Testis (tissue), 2 donors: Measurements from ENCODE around the gene ARHGEF35.
"Not testable (repeated sequence)": the region's sequence is repeated elsewhere in the genome, so short reads cannot be mapped to it uniquely, and the experiment has no call there.

ENCODE experiments used
- CTCF ChIP-seq, 3 experiments: fragments of 450-650 bp in 2 of 3; fragments of 200-600 bp in 1 of 3; sonication (generic) in 1 of 3; IDR thresholded peaks; one replicate each; pipeline ENCODE4 v1.5.1; 2016 to 2019; ENCODE audit warnings: antibody characterized with exemption in 3 of 3, mild to moderate bottlenecking in 2 of 3, moderate library complexity in 1 of 3
- POLR2A ChIP-seq: fragments of 450-650 bp; IDR thresholded peaks from one replicate; pipeline ENCODE4 v1.6.1; 2017; ENCODE audit warnings: antibody characterized with exemption, mild to moderate bottlenecking, moderate library complexity

- not testable (repeated sequence) for TF ChIP-seq POLR2A; CTCF (IDR thresholded peaks at IDR 0.05)
Measured at GRCh38 chr7:144220531-144220930, 24.9 kb upstream of the ARHGEF35 start.
